A204.1 (cell line): Measurements from ENCODE around the gene KIFC3.
"Not testable (repeated sequence)": the region's sequence is repeated elsewhere in the genome, so short reads cannot be mapped to it uniquely, and the experiment has no call there.

Experiments
- FAIRE-seq: peaks from 2 replicates; lab custom pipeline; 2012; peaks lifted over from hg19 to GRCh38; lab: Jason Lieb, UNC

Gene KIFC3

DNA sequence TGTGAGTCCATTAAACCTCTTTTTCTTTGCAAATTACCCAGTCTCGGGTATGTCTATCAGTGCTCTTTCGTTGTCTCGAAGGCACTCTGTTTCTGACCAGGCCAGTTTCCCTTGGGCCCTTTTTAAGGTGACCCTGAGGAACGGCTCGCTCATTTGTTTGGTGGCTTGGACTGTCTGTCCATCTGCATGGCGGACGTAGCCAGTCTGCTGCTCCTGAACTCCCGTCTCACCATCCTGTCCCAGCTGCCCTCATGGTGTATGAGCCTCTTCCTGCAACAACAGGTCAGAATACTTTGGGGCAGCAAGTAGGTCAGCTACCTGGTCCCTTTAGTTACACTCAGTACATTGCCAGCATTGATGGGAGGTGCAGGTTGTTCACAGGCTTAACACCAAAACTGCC, 88.7 kb downstream of the KIFC3 start:
- no peak for FAIRE-seq

GRCh38 chr16:57712569-57712968, 89.7 kb downstream of the KIFC3 start:
- FAIRE-seq: not testable (repeated sequence)

DNA sequence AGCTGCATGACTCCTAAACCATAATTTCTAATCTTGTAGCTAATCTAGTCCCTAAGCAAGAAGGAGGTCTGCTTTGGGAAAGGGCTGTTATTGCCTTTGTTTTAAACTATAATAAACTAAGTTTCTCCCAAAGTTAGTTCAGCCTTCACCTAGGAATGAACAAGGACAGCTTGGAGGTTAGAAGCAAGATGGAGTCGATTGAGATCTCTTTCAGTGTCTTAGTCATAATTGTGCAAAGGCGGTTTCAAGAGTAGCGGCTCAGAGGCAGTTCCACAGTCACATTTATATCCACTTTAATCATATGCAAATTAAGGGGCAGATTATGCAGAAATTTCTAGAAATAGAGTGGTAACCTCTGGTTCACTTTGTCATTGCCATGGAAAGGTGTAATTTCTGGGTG, 90.3 kb downstream of the KIFC3 start:
- FAIRE-seq: no peak

DNA sequence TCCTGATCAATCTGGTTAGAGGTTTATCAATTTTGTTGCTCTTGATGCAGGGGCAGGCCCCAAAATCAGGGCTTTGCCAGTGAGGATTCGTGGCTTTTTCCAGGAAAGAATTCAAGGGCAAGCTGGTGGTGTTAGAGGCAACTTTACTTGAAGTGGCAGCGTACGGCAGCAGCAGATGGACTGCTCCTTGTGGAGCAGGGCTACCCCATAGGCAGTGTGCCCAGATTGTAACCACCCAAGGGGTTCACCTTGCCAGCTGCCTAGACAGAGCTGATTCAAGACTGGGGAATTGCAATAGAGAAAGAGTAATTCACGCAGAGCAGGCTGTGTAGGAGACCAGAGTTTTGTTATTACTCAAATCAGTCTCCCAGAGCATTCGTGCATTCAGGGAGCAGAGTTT, 90.9 kb downstream of the KIFC3 start:
- FAIRE-seq: no peak

DNA sequence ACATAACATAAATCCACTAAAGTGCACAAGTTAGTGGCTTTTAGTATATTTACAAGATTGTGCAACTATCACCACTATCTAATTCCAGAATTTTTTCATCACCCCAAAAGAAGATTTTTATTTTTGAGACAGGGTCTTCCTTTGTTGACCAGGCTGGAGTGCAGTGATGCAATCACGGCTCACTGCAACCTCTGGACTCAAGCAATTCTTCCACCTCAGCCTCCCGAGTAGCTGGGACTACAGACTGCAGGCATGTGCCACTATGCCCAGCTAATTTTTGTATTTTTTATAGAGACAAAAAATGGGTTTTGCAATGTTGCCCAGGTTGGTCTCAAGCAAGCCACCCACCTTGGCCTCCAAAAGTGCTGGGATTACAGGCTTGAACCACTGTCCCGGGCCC, 92.6 kb downstream of the KIFC3 start:
- FAIRE-seq: no peak
